Stimulated activated CD4-positive, alpha-beta T cell treated with anti-CD3 and anti-CD28 coated beads, TNF-alpha, amount 100 ng/mL, for 4 hours (primary cell): ENCODE results near the gene CCT7.

ENCODE experiments used
- DNase-seq, 3 experiments: peaks; one replicate each; pipeline ENCODE4 v3.0.0-alpha.2; 2020; ENCODE audit warnings: low read depth in 3 of 3

CCT7 gene

GRCh38 chr2:73292906-73293533 is 58.9 kb downstream of the CCT7 start:
- DNase-seq, result no peak

- peak; percentile 70 to 83 (median 80) for DNase-seq
Measured at GRCh38 chr2:73293534-73294171, 59.5 kb downstream of the CCT7 start, which contains the start of gene EGR4. TSS of gene EGR4 (minus strand) at chr2:73293548. CDS start at chr2:73293317, 231 bp downstream.

GRCh38 chr2:73294239-73294638 is 60.1 kb downstream of the CCT7 start:
- no peak for DNase-seq

- DNase-seq, result no peak
Measured at GRCh38 chr2:73295751-73296400, 61.8 kb downstream of the CCT7 start.

GRCh38 chr2:73297151-73297559 is 63.0 kb downstream of the CCT7 start:
- DNase-seq, result no peak

- no peak for DNase-seq
Measured at GRCh38 chr2:73297586-73297985, 63.5 kb downstream of the CCT7 start.

- DNase-seq, result no peak
Measured at GRCh38 chr2:73300926-73301325, 66.8 kb downstream of the CCT7 start.

GRCh38 chr2:73301636-73302035 is 67.5 kb downstream of the CCT7 start:
- DNase-seq, result no peak
